Upper lobe of left lung (tissue), 6 donors: ENCODE data around the gene ROR2. TPM values are rescaled to one million over a fixed set of nuclear protein-coding genes. Genes with fewer than 3 reads are reported as not detected.

Experiments
- ATAC-seq, 2 donors: fragments of 200-7000 bp; cut with Tn5 transposase; one replicate each; pipeline ENCODE4 v1.9.1; 2022; ENCODE audit warnings: mild to moderate bottlenecking in 2 of 2, moderate library complexity in 2 of 2; ENCODE audit not compliant: low FRiP score in 2 of 2
- DNase-seq, 2 donors: peaks; one replicate each; pipeline ENCODE4 v3.0.0-alpha.2; 2019 to 2020
- H3K27ac ChIP-seq, 4 donors: fragments of 200-600 bp; sonication (generic); one replicate each; pipeline ENCODE4 v1.5.1; 2016 to 2019
- H3K27me3 ChIP-seq, 4 donors: fragments of 200-600 bp; sonication (generic); one replicate each; pipeline ENCODE4 v1.5.1; 2017 to 2019
- H3K36me3 ChIP-seq, 4 donors: fragments of 200-600 bp; sonication (generic); one replicate each; pipeline ENCODE4 v1.5.1; 2016 to 2019
- H3K4me1 ChIP-seq, 4 donors: fragments of 200-600 bp; sonication (generic); one replicate each; pipeline ENCODE4 v1.5.1; 2018 to 2019
- H3K4me3 ChIP-seq, 4 donors: fragments of 200-600 bp; sonication (generic); one replicate each; pipeline ENCODE4 v1.5.1; 2017 to 2019; ENCODE audit warnings: mild to moderate bottlenecking in 2 of 4, moderate library complexity in 1 of 4
- H3K9me3 ChIP-seq, 4 donors: fragments of 200-600 bp; sonication (generic); one replicate each; pipeline ENCODE4 v1.5.1; 2018 to 2019
- EP300 ChIP-seq, 4 donors: sonication (generic); formaldehyde crosslinking; IDR thresholded peaks; one replicate each; pipeline ENCODE4 v1.5.1; 2017; ENCODE audit warnings: antibody characterized with exemption in 4 of 4, control low read depth in 2 of 4
- POLR2A ChIP-seq, 4 donors: fragments of 450-650 bp; IDR thresholded peaks; one replicate each; pipeline ENCODE4 v1.5.1; 2016 to 2017; ENCODE audit warnings: antibody characterized with exemption in 4 of 4, mild to moderate bottlenecking in 2 of 4
- POLR2AphosphoS5 ChIP-seq, 2 donors: sonication (generic); formaldehyde crosslinking; IDR thresholded peaks; one replicate each; pipeline ENCODE4 v1.5.1; 2017; ENCODE audit warnings: antibody characterized with exemption in 2 of 2
- WGBS, 2 donors: methylation state at CpG; one replicate each; pipeline ENCODE4 v1.1.5; 2017 to 2018; 5-methylcytosine and 5-hydroxymethylcytosine counted together
- total RNA-seq, 6 donors: library from RNA; depleted of rRNA in 4 of 6; stranded (reverse); fragments of >200 nt in 4 of 6; gene quantifications; one replicate each; pipeline versions ENCODE4 v1.1.0 to v1.2.1, GENCODE V29; 2016 to 2021
- TF ChIP-seq, protein P1 (sequence below), 6 experiments: fragments of 450-650 bp in 4 of 6; fragments of 200-600 bp in 2 of 6; sonication (generic) in 2 of 6; IDR thresholded peaks; one replicate each; pipeline ENCODE4 v1.5.1; 2016 to 2019; ENCODE audit warnings: antibody characterized with exemption in 6 of 6
- donor health status: DM: no; HTN: no; CAD: no; lungs with moderate emphysema.
- donor health status: DM: no; HTN: yes; CAD: no; lungs with severe emphysema.

The ROR2 gene
- total RNA-seq, 6 donors from 2014 or later, result 2.7 to 8.1 (median 3.4) TPM

DNA sequence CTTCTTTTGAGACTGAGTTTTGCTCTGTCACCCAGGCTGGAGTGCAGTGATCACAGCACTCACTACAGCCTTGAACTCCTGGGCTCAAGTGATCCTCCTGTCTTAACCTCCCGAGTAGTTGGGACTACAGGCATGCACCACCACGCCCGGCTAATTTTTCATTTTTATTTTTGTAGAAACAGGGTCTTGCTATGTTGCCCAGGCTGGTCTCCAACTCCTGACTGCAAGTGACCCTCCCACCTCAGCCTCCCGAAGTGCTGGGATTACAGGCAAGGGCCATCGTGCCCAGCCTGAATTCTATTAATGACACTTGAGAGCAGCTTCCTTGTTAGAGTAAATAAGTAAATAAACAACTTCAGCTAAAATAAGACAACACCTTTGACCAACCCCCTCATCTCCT, 12.3 kb downstream of the ROR2 start:
- 66 to 87% methylated on average over 5 of the region's 5 CpGs for WGBS, 2 donors

DNA sequence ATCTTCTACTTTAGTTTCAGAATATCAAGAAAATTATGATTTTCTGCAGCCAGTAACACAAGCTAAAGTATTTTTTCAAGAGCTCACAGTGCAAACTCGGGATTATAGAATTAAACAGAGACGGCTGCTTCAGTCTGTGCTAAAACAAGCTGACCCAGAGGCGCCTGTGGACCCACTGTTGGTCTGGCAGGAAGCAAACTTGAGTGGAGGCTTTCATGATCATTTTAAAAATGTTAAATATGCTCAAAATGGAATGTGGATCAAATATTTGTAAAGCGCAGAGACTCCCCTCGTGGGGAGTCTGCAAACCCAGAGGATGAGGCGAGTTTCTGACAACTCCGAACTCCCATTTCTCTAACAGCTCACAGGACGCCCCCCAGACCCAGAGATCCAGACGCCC, 13.0 kb downstream of the ROR2 start:
- H3K4me3 ChIP-seq, result no peak overlapping the region
- TF ChIP-seq EP300 (IDR thresholded peaks at IDR 0.05), result no peak
- TF ChIP-seq, protein P1, sequence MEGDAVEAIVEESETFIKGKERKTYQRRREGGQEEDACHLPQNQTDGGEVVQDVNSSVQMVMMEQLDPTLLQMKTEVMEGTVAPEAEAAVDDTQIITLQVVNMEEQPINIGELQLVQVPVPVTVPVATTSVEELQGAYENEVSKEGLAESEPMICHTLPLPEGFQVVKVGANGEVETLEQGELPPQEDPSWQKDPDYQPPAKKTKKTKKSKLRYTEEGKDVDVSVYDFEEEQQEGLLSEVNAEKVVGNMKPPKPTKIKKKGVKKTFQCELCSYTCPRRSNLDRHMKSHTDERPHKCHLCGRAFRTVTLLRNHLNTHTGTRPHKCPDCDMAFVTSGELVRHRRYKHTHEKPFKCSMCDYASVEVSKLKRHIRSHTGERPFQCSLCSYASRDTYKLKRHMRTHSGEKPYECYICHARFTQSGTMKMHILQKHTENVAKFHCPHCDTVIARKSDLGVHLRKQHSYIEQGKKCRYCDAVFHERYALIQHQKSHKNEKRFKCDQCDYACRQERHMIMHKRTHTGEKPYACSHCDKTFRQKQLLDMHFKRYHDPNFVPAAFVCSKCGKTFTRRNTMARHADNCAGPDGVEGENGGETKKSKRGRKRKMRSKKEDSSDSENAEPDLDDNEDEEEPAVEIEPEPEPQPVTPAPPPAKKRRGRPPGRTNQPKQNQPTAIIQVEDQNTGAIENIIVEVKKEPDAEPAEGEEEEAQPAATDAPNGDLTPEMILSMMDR (IDR thresholded peaks at IDR 0.05), result no peak
- TF ChIP-seq POLR2A (IDR thresholded peaks at IDR 0.05), result no peak
- TF ChIP-seq POLR2AphosphoS5 (IDR thresholded peaks at IDR 0.05), result no peak
- WGBS, 2 donors, result 49 to 62% methylated on average over 9 of the region's 9 CpGs
- no peak overlapping the region for H3K27ac ChIP-seq
- H3K36me3 ChIP-seq, result no peaks in the 10 kb centered on the region
- no peaks in the 10 kb centered on the region for H3K27me3 ChIP-seq
- ATAC-seq (no peak), DNase-seq (no peak)
- no peaks in the 10 kb centered on the region for H3K4me1 ChIP-seq
- peaks cover 0 to 2% (median 0%) of the 10 kb centered on the region in 4 donors for H3K9me3 ChIP-seq

More for the DNA sequence above, 12.3 kb downstream of the ROR2 start:
- Histone ChIP-seq H3K36me3 (no peaks in the 10 kb centered on the region), H3K4me1 (no peaks in the 10 kb centered on the region), H3K4me3 (no peak overlapping the region), H3K27ac (no peak overlapping the region), H3K27me3 (no peaks in the 10 kb centered on the region), H3K9me3 (no peaks in the 10 kb centered on the region)
- TF ChIP-seq, protein P1 (IDR thresholded peaks at IDR 0.05), result no peak
- TF ChIP-seq EP300 (IDR thresholded peaks at IDR 0.05) (no peak), POLR2AphosphoS5 (IDR thresholded peaks at IDR 0.05) (no peak), POLR2A (IDR thresholded peaks at IDR 0.05) (no peak)
- ATAC-seq (no peak), DNase-seq (no peak)

DNA sequence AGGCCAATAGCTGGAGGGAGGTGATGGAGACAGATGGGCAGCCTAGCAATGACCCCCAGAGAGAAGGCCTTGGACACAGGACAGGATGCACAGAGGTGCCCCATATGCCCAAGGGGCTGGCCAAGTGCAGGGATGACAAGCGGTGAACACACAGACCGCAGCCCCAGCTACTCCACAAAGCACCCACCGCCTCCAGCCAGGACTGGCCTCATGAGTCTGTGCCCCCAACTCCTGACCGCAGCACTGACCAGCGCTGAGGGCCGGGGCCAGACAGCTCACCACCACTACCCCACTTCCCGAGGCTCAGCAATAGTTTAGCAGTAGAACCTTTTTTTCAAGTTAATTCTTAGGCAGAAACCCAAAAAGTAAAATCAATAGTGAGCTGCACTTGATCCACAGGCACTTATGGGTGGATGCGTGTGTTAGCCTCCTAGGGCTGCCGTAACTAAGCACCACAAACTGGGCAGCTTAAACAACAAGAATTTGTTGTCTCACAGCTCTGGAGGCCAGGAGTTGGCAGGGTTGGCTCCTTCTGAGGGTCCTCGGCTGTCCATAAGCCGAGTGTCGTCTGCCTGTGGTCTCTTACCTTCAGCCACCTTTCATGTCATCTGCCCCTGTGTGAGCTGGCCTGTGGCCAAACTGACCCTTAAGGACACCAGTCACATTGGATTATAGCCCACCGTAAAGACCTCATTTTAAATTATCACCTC, 14.1 kb downstream of the ROR2 start:
- Histone ChIP-seq H3K4me3 (no peak overlapping the region), H3K27ac (no peak overlapping the region), H3K9me3 (peaks cover 0 to 11% (median 5%) of the 10 kb centered on the region in 4 donors), H3K4me1 (no peaks in the 10 kb centered on the region), H3K36me3 (no peaks in the 10 kb centered on the region), H3K27me3 (no peaks in the 10 kb centered on the region)
- TF ChIP-seq POLR2A (IDR thresholded peaks at IDR 0.05) (no peak), POLR2AphosphoS5 (IDR thresholded peaks at IDR 0.05) (no peak), EP300 (IDR thresholded peaks at IDR 0.05) (no peak)
- TF ChIP-seq, protein P1 (IDR thresholded peaks at IDR 0.05), result no peak
- WGBS, 2 donors, result 78 to 92% methylated on average over 10 to 13 of the region's 13 CpGs
- peak in 1 of 2 donors; percentile 65 for ATAC-seq
- peak in 1 of 2 donors; percentile 65 for DNase-seq

DNA sequence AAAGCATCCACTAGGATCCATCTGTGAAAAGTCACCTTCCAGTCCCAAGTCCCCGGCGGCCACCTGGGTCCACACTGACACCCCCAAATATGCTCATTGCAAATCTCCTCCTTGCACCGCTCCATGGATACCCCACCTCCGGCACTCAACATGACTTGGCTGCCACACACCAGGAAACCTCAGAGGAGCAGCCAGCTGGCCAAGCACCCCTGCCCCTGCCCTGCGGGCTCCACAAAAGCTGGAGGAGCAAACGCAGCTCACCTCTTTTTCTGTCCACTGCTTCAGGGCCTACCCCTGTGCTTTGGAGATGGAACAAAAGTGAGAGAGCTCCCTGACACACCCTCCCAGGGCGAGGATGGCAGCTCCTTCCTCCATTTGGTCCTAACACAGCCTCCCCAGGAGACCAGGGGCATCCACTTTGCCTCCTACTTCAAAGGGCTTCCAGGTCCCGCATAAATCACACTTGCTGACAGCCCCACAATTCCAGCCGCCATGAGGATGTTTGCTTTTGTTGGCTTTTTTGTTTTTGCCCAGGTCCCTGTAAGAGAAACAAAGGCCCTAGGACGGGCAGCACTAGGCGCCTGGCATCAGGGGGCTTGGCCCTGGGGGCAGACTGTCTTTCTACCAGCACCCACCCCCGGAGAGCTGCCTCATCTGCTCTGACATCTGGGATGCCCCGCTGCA, 14.8 kb downstream of the ROR2 start:
- no peaks in the 10 kb centered on the region for H3K36me3 ChIP-seq
- 65 to 66% methylated on average over 11 to 13 of the region's 13 CpGs for WGBS, 2 donors
- peaks cover 4 to 18% (median 12%) of the 10 kb centered on the region in 4 donors for H3K9me3 ChIP-seq
- no peaks in the 10 kb centered on the region for H3K27me3 ChIP-seq
- no peaks in the 10 kb centered on the region for H3K4me1 ChIP-seq
- no peak overlapping the region for H3K4me3 ChIP-seq
- TF ChIP-seq, protein P1 (IDR thresholded peaks at IDR 0.05), result no peak
- TF ChIP-seq EP300 (IDR thresholded peaks at IDR 0.05), result no peak
- TF ChIP-seq POLR2AphosphoS5 (IDR thresholded peaks at IDR 0.05), result no peak
- no peak for TF ChIP-seq POLR2A (IDR thresholded peaks at IDR 0.05)
- peak in 1 of 2 donors; percentile 25 for ATAC-seq
- no peak overlapping the region for H3K27ac ChIP-seq
- DNase-seq, result no peak
